ENCODE results near the gene C4orf50. TPM values are rescaled to one million over a fixed set of nuclear protein-coding genes. Genes with fewer than 3 reads are reported as not detected.

Gene C4orf50
- total RNA-seq, 1 donor from 2014 or later = under 0.01 TPM

GRCh38 chr4:5918331-5918985, 99.8 kb downstream of the C4orf50 start:
- DNase-seq = no peak

GRCh38 chr4:5917672-5918071, 100.6 kb downstream of the C4orf50 start:
- no peak for DNase-seq

GRCh38 chr4:5916229-5916628, 102.0 kb downstream of the C4orf50 start:
- no peak for DNase-seq

GRCh38 chr4:5913454-5913853, 104.8 kb downstream of the C4orf50 start:
- DNase-seq = no peak

- DNase-seq = peak; percentile 7
These were observed 105.6 kb downstream of the C4orf50 start for GRCh38 chr4:5912614-5913019.

GRCh38 chr4:5908876-5909427, 109.3 kb downstream of the C4orf50 start:
- DNase-seq = peak; percentile 37

GRCh38 chr4:5906191-5906590, 112.0 kb downstream of the C4orf50 start:
- no peak for DNase-seq

- DNase-seq = no peak
These were observed 112.5 kb downstream of the C4orf50 start for GRCh38 chr4:5905714-5906113.

GRCh38 chr4:5900844-5901243, 117.4 kb downstream of the C4orf50 start:
- DNase-seq = no peak

DNA sequence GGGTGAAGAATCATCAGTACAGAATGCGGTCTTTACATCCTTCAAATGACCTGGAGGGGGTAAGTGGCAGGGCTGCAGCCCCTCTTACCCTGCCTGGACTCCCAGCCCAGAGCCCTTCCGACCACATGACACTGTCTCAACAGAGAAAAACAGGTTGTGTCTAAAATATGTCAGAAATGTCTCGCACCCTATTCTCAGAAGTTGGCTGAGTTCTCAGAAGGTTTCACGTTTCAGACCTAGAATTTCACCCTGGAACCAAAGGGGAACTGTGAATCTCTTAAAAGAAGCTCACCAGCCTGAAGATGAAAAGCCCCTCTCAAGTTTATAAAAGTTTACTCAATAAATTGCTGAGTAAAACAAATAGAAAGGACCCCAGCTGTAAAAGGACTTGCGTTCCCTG, 118.3 kb downstream of the C4orf50 start:
- no peak for DNase-seq

GRCh38 chr4:5899396-5899795, 118.8 kb downstream of the C4orf50 start:
- no peak for DNase-seq

GRCh38 chr4:5897674-5898073, 120.6 kb downstream of the C4orf50 start:
- no peak for DNase-seq

DNA sequence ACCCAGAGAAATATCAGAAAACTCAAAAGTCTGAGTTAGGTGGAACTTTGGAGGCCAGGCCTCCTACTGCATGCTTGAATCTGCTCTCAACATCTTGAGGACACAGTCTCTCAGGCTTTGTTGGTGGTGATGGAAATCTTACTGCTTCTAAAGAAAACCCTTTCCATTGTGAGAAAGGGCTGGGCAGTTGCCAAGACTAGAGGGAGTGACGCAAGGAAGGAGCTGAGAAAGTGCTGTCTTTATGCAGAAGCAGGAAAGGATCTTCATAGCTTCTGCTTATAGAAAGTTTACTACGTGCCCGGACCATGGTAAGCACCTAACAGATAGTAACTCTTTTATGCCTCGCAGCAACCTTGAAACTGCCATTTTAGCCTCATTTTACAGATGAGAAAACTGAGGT, 122.9 kb downstream of the C4orf50 start:
- no peak for DNase-seq

GRCh38 chr4:5894266-5894665, 124.0 kb downstream of the C4orf50 start:
- no peak for DNase-seq

DNA sequence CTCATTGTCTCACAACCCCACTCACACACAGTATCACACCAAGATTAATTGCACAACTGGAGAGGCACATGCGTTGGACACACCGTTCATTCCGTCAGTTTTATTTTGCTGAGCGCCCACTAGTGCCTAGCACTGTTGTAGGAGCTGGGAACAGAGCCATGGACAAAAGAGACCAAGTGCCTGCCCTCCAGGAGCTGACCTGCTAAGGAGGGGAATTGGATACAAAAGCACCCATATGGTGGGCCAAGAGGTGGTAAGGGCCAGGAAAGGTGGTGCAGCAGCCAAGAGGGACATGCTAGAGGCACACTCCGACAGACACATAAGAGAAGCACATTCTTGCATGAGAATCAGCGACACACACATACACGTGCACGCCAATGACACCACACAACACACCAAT, 124.6 kb downstream of the C4orf50 start:
- DNase-seq = no peak

DNA sequence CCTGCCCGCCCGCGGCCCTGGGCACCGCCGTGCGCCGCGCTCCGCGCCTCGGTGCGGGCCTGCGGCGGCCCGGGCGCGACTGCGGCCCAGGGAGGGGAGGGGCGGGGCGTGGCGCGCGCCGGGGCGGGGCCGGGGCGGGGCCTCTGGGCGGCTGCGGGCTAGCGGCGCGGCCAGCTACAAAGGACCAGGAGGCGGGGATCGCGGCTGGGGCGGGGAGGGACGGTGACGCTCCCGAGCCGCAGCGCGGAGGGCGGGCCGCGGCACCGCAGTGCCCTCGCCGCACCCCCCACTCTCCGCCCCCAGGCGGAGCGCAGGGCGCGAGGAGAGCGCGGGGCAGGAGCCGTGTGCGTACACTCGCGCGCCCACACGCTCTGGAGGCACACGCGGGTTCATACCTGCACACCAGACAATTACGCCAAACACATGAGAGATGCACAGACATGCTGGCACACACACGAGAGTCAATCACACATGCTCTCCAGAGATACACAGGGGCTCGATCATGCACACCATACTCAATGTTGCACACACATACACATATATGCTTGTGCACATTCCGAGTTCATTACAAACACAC, 125.1 kb downstream of the C4orf50 start, which contains the start of gene CRMP1:
TSS of gene CRMP1 (minus strand) at position 83 of the 577 bp plus-strand sequence. CDS start 117 bp downstream, outside the sequence.
- DNase-seq = no peak

DNA sequence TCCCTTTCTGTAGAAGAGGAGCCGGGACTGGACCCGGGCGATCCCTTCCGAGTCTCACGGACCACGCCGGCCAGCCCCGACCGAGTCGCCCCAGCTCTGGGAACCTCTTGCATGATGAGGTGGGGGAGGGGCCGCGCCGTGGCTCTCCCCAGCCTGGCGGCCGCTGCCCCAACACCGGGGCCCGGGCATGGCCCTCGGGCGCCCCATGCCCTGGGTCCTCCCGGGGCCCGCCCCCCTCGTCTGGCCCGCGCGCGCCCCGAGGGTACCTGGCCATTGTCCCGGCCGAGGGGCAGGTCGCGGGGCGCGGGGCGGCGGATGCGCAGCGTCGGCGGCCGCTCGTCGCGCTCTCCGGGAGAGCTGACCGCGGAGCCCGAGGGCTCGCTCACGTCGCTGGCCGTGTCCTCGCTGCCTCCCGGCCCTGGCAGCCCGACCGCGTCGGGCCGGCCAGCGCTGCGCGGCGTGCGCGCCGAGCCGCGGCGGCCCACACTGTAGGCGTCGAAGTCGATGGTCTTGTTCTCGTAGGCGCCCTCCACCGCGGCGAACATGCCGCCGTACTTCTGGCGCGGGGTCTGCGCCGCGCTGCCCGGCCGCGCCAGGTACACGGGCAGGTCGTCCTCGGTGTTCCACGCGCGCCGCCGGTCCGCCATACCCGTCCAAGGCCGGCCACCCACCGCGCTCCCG, 125.8 kb downstream of the C4orf50 start:
- DNase-seq = no peak

DNA sequence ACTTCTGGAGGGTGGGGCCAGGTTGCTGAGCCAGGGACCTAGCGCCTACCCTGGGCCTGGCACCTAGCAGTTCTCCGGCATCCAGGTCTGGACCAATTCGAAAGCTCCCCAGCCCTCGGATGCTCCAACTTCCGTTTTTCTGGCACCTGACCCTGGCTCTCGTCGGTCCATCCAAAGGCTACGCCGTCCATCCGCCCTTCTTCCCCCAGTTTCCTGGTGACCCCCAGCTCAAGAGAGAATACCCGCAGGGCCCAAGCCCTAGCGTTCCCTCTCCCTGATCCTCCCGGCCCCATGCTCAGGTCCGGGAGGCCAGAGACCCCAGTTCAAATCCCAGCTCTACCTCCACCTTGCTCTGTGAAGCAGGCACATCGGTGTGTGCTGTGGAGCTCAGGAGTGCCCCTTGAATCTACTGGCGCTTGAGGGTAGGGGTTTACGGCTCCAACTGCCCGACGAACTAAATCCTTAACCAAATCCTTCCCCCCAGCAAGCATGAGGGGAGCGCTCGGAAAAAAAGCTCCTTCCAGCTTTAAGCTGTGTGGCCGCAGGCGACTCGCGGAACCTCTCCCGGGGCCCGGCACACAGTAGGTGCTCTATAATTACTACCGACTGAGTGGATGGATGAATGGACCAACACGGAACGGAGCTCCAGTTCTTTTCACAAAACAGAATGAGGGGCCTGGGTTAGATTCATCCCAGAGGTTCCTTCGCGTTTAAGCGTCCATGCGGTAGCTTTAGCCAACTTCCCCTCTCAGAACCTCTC, 126.5 kb downstream of the C4orf50 start:
- DNase-seq = no peak

GRCh38 chr4:5890063-5890727, 128.0 kb downstream of the C4orf50 start:
- DNase-seq = no peak

- no peak for DNase-seq
These were observed 129.1 kb downstream of the C4orf50 start for GRCh38 chr4:5889002-5889696.

DNA sequence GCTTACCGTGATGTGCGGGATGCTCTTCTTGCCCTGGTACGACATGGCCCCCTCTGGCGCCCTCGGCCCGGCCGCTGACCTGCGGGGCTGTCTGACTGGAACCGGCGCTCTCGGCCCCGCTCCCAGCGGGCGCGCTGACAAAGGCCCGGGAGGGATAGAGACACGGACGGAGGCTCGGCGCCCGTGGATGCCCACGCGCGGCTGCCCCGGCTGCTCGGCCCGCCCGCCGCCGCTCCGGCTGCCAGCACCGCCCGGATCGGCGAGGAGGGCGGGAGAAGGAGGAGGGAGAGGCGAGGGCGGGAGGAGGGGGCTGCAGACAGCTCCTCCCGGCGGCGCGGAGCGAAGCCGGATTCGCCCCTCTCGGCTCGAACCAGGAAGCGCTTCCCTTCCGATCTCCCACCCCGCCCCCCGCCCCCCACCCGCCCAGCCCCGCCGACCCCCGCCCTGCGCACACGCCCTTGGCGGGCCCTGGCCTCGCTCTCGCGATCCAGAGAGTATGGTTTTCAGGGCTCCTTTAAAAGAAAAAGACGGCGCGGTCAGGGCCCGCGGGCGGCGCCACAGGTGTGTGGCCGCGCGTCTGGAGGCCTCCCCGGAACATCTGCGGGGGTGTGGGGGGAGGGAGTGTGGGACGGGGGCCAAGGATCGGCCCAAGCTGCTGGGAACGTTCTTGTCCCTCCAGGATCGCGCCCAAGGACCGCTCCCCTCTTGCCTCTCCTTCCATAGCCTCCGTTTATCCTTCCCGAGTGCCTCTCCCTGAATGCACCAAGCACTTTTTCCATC, 129.8 kb downstream of the C4orf50 start:
- DNase-seq = no peak

Data from dermis blood vessel endothelial cell (primary cell).